COR-L47 (cell line): ENCODE results near the gene FLNA.
"Not testable (repeated sequence)": the region's sequence is repeated elsewhere in the genome, so short reads cannot be mapped to it uniquely, and the experiment has no call there.

ENCODE experiments used
- DNase-seq: peaks from one replicate; lab custom pipeline; 2025; lab: John Stamatoyannopoulos, UW

Gene FLNA

DNA sequence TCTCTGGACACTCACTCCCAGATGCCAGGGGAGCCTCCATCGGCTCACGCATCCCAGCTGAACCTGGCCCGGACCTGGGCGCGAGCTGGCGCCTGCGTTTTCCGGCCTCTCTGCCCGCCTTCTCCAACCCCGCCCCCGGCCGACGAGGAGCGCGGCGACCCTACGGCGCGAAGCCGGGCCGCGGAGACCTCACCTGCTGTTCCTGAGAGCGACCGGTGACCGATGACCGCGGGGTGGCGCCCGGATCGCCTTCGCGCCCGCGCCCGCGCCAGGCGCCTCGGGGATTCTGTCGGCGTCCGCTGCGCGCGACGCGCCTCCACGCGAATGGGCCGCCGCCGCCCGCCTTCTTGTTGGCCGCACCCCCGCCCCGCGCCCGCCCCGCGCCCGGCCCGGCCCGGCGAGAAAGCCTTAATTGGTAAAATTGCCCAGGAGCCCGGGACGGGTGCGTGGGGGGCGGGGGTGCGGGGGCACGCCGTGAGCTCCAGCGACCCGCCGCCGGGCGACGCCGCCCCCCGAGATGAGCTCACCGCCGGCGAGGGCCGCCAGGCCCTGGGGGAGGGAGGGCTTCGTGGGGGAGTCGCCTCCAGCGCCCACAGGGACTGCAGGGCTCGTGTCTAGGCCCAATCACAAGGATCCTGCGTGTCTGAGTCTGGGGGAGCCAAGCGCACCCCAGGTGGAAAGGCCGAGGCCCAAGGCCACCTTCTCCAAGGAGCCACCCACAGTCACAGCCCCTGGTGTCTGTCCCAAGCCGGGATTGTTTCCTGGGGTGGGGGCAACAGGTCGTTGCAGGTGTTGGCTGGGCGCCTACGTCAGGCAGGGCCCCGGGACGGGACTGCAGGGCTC is at the start of gene FLNA:
FLNA (minus strand) TSS at position 322 of the 843 bp plus-strand sequence. CDS start 3,389 bp downstream, outside the sequence.
- no peak for DNase-seq

- no peak for DNase-seq
Observed at GRCh38 chrX:154420402-154420756, 45.9 kb upstream of the FLNA start.

DNA sequence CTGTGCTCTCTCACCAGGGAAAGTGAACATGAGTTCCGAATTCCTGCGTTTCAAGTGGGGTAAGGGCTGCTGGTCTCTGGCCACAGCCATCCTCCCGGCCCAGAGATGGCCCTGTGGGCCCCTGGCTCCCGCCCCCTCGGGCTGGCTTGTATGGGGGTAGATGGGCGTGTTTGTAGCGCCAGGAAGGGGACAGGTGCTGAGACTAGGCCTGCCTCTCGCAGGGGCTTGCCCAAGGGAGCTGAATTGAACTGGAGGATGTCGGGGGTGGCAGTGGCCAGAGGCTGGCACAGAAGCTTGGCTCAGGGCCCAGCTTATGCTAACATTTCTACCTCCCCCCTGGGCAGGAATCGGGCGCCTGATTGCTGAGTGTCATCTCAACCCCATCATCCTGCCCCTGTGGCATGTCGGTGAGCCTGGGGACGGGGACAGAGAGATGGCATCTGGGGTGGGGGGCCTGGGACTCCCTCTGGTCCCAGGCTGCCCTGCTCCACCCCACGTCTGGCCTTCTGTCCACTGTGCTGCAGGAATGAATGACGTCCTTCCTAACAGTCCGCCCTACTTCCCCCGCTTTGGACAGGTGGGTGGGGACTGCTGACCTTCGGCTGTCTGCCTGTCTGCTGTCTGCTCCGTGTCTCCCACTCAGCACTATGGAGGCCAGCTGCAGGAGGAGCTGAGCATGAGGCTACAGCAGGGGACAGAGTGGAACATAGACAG is 45.4 kb upstream of the FLNA start:
- peak; percentile 82 for DNase-seq

GRCh38 chrX:154419189-154419588 is 44.8 kb upstream of the FLNA start:
- DNase-seq = no peak

GRCh38 chrX:154417157-154417556 is 42.7 kb upstream of the FLNA start:
- peak; percentile 46 for DNase-seq

DNA sequence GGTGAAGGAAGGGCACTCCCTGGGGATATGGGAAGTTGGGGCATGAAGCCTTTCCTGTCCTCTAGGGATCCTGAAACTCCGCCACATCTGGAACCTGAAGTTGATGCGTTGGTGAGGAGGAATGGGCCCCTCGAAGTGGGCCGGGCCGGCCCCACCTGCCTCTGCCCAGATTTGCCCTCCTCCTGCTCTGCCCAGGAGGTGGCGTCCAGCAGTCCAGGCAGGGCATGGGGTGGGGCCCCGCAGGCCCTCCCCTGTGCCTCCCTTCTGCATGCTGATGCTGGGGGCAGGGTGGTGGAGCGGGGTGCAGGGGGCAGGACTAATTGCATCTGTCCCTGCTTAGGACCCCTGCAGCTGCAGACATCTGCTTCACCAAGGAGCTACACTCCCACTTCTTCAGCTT is 38.7 kb upstream of the FLNA start:
- no peak for DNase-seq

DNA sequence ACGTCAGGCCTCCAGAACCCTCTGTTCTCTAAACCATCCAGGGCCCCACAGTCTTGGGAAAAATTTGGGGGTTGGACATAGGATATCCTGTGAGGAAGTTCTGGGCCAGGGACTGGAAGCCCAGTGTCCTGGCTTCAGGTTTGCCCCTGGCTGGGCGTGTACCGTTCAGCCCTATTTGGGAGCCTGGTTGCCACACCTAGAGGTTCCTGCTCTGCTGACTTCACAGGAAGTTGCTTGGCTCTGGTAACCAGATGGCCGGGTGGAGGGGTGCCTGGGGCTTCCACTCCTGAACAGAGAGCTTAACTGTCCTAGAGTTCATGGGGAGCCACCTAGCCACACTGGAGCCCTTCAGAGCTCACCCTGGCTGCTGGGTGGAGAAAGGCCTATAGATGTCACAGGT is 38.0 kb upstream of the FLNA start:
- no peak for DNase-seq

DNA sequence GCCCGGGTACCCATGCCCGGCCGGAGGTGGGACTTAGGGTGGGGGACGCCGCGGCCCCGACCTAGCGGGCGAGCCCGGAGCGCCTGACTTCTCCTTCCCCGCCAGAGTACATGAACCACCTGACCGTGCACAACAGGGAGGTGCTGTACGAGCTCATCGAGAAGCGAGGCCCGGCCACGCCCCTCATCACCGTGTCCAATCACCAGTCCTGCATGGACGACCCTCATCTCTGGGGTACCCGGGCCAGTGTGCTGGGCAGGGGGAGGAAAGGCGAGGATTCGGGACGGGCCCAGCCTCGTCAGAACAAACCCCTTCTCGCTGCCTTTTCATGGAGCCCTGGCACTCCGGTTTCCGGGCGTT is 37.5 kb upstream of the FLNA start:
- DNase-seq = peak; percentile 48

- DNase-seq = no peak
Observed at GRCh38 chrX:154409222-154409871, 34.9 kb upstream of the FLNA start, which contains the start of gene DNASE1L1. Gene DNASE1L1 (minus strand): TSS chrX:154409254. CDS start chrX:154405568, 3,686 bp downstream.

- no peak for DNase-seq
Observed at GRCh38 chrX:154408659-154409221, 34.3 kb upstream of the FLNA start.

GRCh38 chrX:154404625-154405192 is 30.3 kb upstream of the FLNA start:
- DNase-seq = no peak

DNA sequence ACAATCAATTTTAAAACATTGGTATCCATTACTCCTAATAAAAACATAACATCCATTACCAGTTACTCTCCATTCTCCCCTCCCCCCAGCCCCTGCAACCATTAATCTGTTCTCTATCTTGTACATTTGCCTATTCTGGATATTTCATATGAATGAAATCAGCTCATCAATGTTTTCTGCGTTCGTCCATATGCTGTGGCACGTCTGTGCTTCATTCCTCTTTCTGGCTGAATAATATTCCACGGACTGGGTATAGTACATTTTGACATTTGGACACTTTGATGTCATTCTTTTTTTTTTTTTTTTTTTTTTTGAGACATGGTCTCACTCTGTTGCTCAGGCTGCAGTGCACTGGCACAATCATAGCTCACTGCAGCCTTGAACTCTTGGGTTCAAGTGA is 29.4 kb upstream of the FLNA start:
- no peak for DNase-seq

DNA sequence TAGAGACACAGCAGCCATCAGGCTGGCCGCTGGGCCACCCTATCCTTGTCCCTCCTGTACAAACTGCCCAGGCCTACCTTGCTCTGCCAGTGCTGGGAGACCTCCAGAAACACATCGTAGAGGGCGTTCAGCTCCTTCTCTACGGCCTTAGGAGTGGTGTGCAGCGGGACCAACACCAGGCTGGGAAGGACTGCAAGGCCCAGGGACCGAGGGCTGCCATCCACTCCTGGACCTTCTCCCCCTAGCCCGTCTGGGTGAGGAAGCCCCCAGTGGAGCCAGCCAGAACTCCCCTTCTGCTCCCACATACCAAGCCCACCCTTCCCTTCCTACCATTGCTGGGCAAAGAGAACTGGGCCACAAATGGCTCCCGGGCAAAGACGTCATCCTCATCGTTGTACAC is 28.8 kb upstream of the FLNA start:
- DNase-seq = no peak

DNA sequence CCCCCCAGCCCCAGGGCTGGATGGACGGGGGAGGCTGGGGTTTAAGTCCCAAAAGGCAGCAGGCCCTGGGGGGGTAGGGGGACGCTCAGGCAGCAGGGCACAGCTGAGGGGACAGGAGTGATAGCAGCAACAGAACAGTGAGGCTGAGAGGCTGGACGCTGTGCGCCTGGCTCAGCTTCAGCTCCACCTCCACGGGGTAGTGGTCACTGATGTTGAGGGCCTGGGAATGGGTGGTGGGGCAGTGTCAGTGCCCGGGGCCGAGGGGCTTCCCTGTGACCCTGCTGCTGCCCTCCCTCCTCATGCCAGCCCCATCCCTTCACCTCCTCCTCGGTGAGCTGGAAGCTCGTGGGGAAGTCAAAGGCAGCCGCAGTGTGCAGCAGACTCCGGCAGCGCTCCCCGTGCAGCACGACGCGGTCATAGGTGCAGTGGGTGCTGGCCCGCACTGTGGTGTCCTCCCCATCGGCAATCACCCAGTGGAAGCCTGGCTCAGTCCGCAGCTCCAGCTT is 28.2 kb upstream of the FLNA start:
- DNase-seq = no peak

DNA sequence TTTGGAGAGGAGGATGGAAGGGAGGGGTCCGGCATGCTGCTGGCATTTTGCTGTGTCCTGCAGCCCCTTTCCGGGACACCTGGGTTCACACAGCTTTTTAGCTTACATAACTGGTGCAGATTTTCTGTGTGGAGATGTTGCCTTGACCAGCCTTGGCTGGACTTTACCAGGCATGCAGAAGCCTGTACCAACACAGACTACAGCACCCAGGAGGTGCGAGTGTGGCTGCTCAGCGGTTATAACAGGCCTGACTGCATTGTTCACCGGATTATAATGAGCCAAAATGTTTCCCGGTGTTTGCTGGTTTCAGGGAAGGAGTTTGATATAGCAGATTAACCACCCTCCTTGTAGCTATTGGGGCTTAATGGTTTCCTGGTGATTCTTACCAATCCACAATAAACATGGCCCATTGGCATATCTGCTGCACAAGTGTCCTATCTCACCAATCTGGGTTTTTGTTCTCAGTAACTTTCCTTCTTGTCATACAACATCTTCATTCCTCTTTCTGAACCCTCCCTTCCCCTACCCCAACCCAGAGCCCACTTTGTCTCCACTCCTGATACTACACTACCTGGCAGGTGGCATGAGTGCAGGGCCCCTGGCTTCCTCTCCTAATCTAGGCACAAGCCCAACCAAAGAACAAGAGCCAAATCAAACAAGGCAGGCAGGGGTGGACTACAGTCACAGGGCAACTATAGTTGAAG is 27.6 kb upstream of the FLNA start:
- DNase-seq = no peak

DNA sequence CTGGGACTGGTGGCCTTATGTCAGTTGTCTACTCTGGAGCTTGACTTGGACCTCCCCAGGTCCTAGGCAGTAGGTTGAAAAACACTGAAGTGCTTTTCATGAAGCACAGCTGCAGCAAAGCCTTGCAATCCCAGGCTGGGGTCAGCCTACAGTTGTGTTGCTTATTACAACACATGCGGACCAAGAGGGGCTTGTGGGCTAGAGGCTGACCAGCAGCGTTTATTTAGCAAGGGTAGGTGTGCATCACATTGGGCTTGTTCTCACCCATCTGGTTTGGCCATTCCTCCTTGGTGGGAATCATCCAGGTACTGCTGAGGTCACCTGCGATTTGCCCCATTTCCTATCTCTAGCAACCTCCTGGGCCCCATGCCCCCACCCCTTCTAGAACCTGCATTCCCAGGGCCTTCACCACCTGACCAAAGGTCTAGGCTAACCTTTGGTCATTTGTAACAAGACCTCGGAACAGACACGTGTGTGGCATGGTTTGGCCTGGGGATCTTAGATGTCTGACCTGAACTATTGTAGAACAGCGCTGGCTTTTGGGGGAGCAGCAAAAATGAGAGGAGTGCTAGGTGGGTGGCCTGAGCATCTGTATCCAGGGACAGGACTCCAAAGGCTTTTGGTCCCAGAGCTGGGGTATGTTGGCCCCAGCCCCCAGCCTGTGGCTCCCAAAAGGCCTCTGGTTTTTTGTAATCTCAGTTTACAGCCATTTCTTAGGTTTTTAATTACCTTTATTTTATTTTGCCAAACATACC is 26.8 kb upstream of the FLNA start:
- no peak for DNase-seq

GRCh38 chrX:154400369-154400817 is 26.0 kb upstream of the FLNA start:
- DNase-seq = not testable (repeated sequence)

- no peak for DNase-seq
Observed at GRCh38 chrX:154399527-154400368, 25.3 kb upstream of the FLNA start.

DNA sequence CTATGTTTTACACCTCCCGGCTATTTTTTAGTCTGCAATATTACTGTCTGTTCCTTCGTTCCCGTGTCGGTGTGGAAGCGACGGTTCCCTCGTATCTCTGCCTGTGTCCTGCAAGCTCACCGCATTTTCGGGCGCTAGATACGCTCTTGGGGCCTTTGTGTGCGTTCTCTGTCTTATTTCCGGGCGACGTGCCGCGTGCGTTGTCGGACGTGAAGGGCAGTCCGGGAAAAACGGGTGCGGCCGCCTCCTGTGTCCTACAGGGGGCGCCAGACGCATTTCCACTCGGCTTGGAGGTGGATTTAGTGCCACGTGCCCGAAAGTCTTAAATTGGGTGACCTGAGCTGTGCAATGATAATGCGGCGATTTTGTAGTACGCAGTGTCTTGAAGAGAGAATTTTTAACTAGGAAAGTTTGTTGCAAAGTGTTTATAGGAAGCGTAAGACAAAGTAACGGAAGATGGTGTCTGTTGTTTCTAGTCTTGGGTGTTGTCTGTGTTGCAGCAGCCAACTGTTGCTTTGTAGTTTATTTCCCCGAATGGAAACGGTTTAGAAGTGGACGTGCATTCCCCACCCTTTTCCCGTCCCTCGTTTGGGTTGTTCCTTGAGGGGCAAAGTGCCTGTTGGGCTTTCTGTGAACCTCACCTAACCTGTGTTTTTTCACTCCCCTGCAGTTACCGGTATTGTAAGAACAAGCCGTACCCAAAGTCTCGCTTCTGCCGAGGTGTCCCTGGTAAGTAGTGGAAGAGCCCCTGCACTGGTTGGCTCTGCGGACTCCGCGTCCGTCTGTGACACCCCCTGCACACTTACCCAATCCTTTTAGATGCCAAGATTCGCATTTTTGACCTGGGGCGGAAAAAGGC is 24.5 kb upstream of the FLNA start:
- peak; percentile 71 for DNase-seq
